ENCODE results near the gene AGPS. TPM values are rescaled to one million over a fixed set of nuclear protein-coding genes. Genes with fewer than 3 reads are reported as not detected.

AGPS gene
- total and polyA plus RNA-seq, 2 of the 13 experiments (the other 11 are each of a cell fraction or from before 2014, with no cell fraction given): 39.4 to 99.0 TPM

DNA sequence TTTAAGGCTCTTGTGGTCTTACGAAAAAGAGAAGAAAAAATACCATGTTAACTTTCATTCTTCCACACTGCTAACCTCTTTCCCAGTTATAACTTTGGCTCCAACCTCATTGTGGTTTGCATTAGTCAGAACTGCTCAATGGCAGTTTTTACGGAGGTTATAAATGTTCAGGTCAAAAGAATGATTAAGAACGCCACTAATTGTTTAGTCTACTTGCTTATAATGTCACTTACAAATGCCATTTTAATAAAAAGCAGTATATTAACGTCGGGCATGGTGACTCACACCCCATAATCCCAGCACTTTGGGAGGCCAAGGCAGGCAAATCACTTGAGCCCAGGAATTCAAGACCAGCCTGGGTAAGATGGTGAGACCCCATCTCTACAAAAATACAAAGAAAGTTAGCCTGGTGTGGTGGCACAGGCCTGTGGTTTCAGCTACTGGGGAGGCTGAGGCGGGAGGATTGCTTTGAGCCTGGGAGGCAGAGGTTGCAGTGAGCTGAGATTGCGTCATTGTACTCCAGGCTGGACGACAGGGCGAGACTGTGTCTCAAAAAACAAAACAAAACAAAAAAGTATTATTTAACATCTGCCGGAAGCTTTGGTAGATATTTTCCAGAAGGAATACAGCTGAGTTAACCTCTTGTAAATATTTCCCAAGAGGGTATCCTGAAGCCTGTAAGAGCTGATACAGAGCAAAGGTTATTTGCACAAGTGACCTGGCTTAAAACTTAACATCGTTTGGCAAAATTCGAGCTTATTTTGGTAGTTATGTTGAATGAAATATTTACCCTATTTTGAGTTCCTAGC, 5.1 kb downstream of the AGPS start (continued):
- TF ChIP-seq, protein P1, sequence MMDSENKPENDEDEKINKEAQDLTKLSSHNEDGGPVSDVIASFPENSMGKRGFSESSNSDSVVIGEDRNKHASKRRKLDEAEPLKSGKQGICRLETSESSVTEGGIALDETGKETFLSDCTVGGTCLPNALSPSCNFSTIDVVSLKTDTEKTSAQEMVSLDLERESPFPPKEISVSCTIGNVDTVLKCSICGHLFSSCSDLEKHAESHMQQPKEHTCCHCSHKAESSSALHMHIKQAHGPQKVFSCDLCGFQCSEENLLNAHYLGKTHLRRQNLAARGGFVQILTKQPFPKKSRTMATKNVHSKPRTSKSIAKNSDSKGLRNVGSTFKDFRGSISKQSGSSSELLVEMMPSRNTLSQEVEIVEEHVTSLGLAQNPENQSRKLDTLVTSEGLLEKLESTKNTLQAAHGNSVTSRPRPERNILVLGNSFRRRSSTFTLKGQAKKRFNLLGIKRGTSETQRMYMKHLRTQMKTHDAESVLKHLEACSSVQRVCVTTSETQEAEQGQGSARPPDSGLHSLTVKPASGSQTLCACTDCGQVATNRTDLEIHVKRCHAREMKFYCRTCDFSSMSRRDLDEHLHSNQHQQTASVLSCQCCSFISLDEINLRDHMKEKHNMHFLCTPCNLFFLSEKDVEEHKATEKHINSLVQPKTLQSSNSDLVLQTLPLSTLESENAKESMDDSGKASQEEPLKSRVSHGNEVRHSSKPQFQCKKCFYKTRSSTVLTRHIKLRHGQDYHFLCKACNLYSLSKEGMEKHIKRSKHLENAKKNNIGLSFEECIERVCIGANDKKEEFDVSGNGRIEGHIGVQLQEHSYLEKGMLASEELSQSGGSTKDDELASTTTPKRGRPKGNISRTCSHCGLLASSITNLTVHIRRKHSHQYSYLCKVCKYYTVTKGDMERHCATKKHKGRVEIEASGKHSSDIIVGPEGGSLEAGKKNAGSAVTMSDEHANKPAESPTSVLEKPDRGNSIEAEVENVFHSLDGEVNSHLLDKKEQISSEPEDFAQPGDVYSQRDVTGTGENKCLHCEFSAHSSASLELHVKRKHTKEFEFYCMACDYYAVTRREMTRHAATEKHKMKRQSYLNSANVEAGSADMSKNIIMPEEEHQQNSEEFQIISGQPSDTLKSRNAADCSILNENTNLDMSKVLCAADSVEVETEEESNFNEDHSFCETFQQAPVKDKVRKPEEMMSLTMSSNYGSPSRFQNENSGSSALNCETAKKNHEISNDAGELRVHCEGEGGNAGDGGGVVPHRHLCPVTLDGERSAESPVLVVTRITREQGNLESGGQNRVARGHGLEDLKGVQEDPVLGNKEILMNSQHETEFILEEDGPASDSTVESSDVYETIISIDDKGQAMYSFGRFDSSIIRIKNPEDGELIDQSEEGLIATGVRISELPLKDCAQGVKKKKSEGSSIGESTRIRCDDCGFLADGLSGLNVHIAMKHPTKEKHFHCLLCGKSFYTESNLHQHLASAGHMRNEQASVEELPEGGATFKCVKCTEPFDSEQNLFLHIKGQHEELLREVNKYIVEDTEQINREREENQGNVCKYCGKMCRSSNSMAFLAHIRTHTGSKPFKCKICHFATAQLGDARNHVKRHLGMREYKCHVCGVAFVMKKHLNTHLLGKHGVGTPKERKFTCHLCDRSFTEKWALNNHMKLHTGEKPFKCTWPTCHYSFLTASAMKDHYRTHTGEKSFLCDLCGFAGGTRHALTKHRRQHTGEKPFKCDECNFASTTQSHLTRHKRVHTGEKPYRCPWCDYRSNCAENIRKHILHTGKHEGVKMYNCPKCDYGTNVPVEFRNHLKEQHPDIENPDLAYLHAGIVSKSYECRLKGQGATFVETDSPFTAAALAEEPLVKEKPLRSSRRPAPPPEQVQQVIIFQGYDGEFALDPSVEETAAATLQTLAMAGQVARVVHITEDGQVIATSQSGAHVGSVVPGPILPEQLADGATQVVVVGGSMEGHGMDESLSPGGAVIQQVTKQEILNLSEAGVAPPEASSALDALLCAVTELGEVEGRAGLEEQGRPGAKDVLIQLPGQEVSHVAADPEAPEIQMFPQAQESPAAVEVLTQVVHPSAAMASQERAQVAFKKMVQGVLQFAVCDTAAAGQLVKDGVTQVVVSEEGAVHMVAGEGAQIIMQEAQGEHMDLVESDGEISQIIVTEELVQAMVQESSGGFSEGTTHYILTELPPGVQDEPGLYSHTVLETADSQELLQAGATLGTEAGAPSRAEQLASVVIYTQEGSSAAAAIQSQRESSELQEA (CRISPR knock-in tag; IDR thresholded peaks at IDR 0.05; ENCODE audit: not compliant biosample characterization): peak; percentile 52
- no peak for TF ChIP-seq DMTF1 (CRISPR knock-in tag; IDR thresholded peaks at IDR 0.05)
- no peak for TF ChIP-seq WIZ (CRISPR knock-in tag; IDR thresholded peaks at IDR 0.05)
- peak; percentile 94 for TF ChIP-seq HOXA5 (CRISPR knock-in tag; IDR thresholded peaks at IDR 0.05)
- TF ChIP-seq SIN3B (IDR thresholded peaks at IDR 0.05; ENCODE audit: low read length): no peak
- TF ChIP-seq ZNF44 (CRISPR knock-in tag; IDR thresholded peaks at IDR 0.05): peak; percentile 60; the same call in 1 of the 2 replicates
- no peak for TF ChIP-seq ZNF841 (CRISPR knock-in tag; IDR thresholded peaks at IDR 0.05; ENCODE audit: borderline replicate concordance)
- no peak for TF ChIP-seq ZNF672 (CRISPR knock-in tag; IDR thresholded peaks at IDR 0.05)
- peak; percentile 85; the same call in 1 of the 2 replicates for TF ChIP-seq AKAP8 (CRISPR knock-in tag; IDR thresholded peaks at IDR 0.05)
- TF ChIP-seq ZNF224 (CRISPR knock-in tag; IDR thresholded peaks at IDR 0.05): no peak
- peak; percentile 34; the same call in 1 of the 2 replicates for TF ChIP-seq TEF (CRISPR knock-in tag; IDR thresholded peaks at IDR 0.05)
- peak; percentile 93 for TF ChIP-seq ZNF430 (CRISPR knock-in tag; IDR thresholded peaks at IDR 0.05)
- no peak for TF ChIP-seq ZNF737 (CRISPR knock-in tag; IDR thresholded peaks at IDR 0.05; ENCODE audit: borderline replicate concordance)
- TF ChIP-seq BRCA1 (CRISPR knock-in tag; IDR thresholded peaks at IDR 0.05): peak; percentile 63; the same call in 1 of the 2 replicates
- no peak for TF ChIP-seq GTF3A (CRISPR knock-in tag; conservative IDR thresholded peaks at IDR 0.05)
- TF ChIP-seq ZFP36 (IDR thresholded peaks at IDR 0.05; ENCODE audit: borderline replicate concordance, low read depth, low read length, partially characterized antibody): no peak
- no peak for TF ChIP-seq ZNF446 (CRISPR knock-in tag; IDR thresholded peaks at IDR 0.05)
- no peak for TF ChIP-seq ZSCAN25 (CRISPR knock-in tag; IDR thresholded peaks at IDR 0.05)
- TF ChIP-seq RBAK (CRISPR knock-in tag; IDR thresholded peaks at IDR 0.05): no peak; the same call in 1 of the 2 replicates
